Measurements from ENCODE around the gene MED27. TPM values are rescaled to one million over a fixed set of nuclear protein-coding genes. Genes with fewer than 3 reads are reported as not detected.

MED27 gene
- total RNA-seq, 1 experiment from 2014 or later = 38.4 TPM

DNA sequence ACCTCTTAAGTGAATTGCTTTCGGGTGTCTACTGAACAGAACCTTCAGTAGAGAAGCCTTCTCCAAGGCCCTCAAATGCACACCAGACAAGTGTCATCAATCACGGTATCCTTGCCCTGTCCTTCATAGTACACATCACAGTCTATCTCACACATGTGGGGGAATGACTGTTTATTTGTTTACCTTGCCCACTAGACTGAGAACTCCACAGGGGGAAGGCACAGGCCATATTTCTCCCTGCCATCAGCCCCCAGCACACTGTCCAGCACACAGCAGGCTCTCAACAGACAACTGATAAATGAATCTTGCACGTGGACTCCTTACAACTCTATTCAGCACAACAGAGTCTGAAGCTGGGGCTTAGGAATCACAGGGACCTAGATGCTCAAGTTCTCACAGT, 128.5 kb downstream of the MED27 start:
- H3K4me3 ChIP-seq (ENCODE audit: low read length) = no peak overlapping the region
- DNase-seq (no peak), ATAC-seq (no peak)
- H3K27ac ChIP-seq (ENCODE audit: low read length) = no peak overlapping the region
- no peaks in the 10 kb centered on the region for H3K9me3 ChIP-seq (ENCODE audit: low read length)
- CTCF ChIA-PET = no interaction called here
- H3K9me2 ChIP-seq (replicated peaks; ENCODE audit: low read length) = no peaks in the 10 kb centered on the region
- H2AFZ ChIP-seq (ENCODE audit: low read length) = no peak overlapping the region
- H3K4me1 ChIP-seq (ENCODE audit: insufficient read depth, low read length) = no peaks in the 10 kb centered on the region
- H3K79me2 ChIP-seq (ENCODE audit: low read length) = no peaks in the 10 kb centered on the region
- intact Hi-C loops (cut with micrococcal nuclease) = no loop called here
- H3F3A ChIP-seq (ENCODE audit: low read length, unreplicated experiment) = no peaks in the 10 kb centered on the region
- TF ChIP-seq EZH2 (IDR thresholded peaks at IDR 0.05; ENCODE audit: low read length, unreplicated experiment) (no peak), EZH2phosphoT487 (IDR thresholded peaks at IDR 0.05; ENCODE audit: borderline replicate concordance, low read length) (no peak)
- TF ChIP-seq, protein P1, sequence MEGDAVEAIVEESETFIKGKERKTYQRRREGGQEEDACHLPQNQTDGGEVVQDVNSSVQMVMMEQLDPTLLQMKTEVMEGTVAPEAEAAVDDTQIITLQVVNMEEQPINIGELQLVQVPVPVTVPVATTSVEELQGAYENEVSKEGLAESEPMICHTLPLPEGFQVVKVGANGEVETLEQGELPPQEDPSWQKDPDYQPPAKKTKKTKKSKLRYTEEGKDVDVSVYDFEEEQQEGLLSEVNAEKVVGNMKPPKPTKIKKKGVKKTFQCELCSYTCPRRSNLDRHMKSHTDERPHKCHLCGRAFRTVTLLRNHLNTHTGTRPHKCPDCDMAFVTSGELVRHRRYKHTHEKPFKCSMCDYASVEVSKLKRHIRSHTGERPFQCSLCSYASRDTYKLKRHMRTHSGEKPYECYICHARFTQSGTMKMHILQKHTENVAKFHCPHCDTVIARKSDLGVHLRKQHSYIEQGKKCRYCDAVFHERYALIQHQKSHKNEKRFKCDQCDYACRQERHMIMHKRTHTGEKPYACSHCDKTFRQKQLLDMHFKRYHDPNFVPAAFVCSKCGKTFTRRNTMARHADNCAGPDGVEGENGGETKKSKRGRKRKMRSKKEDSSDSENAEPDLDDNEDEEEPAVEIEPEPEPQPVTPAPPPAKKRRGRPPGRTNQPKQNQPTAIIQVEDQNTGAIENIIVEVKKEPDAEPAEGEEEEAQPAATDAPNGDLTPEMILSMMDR (conservative IDR thresholded peaks at IDR 0.05; ENCODE audit: low read depth, low read length) = no peak
- BruUV-seq (replicated peaks) = no TSS peak
- no peaks in the 10 kb centered on the region for H3K36me3 ChIP-seq (ENCODE audit: low read depth, low read length)
- H3K9ac ChIP-seq (ENCODE audit: low read length) = no peak overlapping the region
- H4K20me1 ChIP-seq (ENCODE audit: low read length) = no peaks in the 10 kb centered on the region
- no peak overlapping the region for H3K4me2 ChIP-seq (ENCODE audit: low read length)
- POLR2A ChIA-PET (ENCODE audit: unreplicated experiment) = no interaction called here
- no peaks in the 10 kb centered on the region for H3K27me3 ChIP-seq (ENCODE audit: low read length)

DNA sequence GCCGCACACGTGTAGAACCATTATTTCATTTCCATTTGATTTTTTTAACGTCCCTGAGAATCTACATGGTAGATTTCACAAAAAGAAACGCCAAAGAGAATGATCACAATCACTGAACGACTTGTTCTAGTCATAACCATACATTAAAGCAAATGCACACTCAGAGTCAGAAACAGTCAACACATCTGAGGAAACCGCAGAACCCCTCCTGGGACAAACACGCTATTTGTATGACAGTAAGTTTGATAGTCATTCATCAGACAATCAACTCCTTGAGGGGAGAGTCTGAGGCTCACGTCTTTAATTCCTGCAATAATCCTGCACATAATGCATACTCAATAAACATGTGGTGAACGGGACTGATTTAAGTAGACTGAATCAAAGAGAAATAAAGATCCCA, 129.2 kb downstream of the MED27 start:
- no TSS peak for BruUV-seq (replicated peaks)
- no peaks in the 10 kb centered on the region for H3K9me3 ChIP-seq (ENCODE audit: low read length)
- H3K9ac ChIP-seq (ENCODE audit: low read length) = no peak overlapping the region
- H2AFZ ChIP-seq (ENCODE audit: low read length) = no peak overlapping the region
- intact Hi-C loops (cut with micrococcal nuclease) = no loop called here
- no peak overlapping the region for H3K27ac ChIP-seq (ENCODE audit: low read length)
- H3K27me3 ChIP-seq (ENCODE audit: low read length) = no peaks in the 10 kb centered on the region
- H3K4me2 ChIP-seq (ENCODE audit: low read length) = no peak overlapping the region
- TF ChIP-seq, protein P1 (conservative IDR thresholded peaks at IDR 0.05; ENCODE audit: low read depth, low read length) = no peak
- TF ChIP-seq EZH2phosphoT487 (IDR thresholded peaks at IDR 0.05; ENCODE audit: borderline replicate concordance, low read length) (no peak), EZH2 (IDR thresholded peaks at IDR 0.05; ENCODE audit: low read length, unreplicated experiment) (no peak)
- no peaks in the 10 kb centered on the region for H4K20me1 ChIP-seq (ENCODE audit: low read length)
- H3K79me2 ChIP-seq (ENCODE audit: low read length) = no peaks in the 10 kb centered on the region
- ATAC-seq = no peak
- no peaks in the 10 kb centered on the region for H3K4me1 ChIP-seq (ENCODE audit: insufficient read depth, low read length)
- H3K4me3 ChIP-seq (ENCODE audit: low read length) = no peak overlapping the region
- ChIA-PET POLR2A (ENCODE audit: unreplicated experiment) (no interaction called here), CTCF (no interaction called here)
- no peaks in the 10 kb centered on the region for H3K9me2 ChIP-seq (replicated peaks; ENCODE audit: low read length)
- no peaks in the 10 kb centered on the region for H3F3A ChIP-seq (ENCODE audit: low read length, unreplicated experiment)
- no peak for DNase-seq
- H3K36me3 ChIP-seq (ENCODE audit: low read depth, low read length) = no peaks in the 10 kb centered on the region

DNA sequence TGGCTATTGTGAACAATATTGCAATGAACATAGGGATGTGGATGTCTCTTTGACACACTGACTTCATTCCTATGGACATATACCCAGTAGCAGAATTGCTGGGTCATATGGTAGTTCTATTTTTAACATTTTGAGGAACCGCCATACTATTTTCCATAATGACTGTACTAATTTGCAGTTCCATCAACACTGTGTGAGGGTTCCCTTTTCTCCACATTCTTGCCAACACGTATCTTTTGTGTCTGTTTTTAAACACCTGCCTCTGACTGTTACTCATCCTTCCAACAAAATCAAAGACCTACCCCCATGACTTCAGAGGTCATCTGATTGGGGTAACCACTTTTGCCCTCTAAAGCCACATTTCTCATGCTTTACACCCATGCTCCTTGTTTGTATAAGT, 133.5 kb downstream of the MED27 start:
- no peaks in the 10 kb centered on the region for H3K27me3 ChIP-seq (ENCODE audit: low read length)
- no TSS peak for BruUV-seq (replicated peaks)
- intact Hi-C loops (cut with micrococcal nuclease) = no loop called here
- H3K36me3 ChIP-seq (ENCODE audit: low read depth, low read length) = no peaks in the 10 kb centered on the region
- H3K9ac ChIP-seq (ENCODE audit: low read length) = no peak overlapping the region
- H4K20me1 ChIP-seq (ENCODE audit: low read length) = no peaks in the 10 kb centered on the region
- no peaks in the 10 kb centered on the region for H3K79me2 ChIP-seq (ENCODE audit: low read length)
- H3K9me2 ChIP-seq (replicated peaks; ENCODE audit: low read length) = no peaks in the 10 kb centered on the region
- H3K4me1 ChIP-seq (ENCODE audit: insufficient read depth, low read length) = no peaks in the 10 kb centered on the region
- DNase-seq (no peak), ATAC-seq (no peak)
- ChIA-PET CTCF (no interaction called here), POLR2A (ENCODE audit: unreplicated experiment) (no interaction called here)
- H3K4me2 ChIP-seq (ENCODE audit: low read length) = no peak overlapping the region
- H3F3A ChIP-seq (ENCODE audit: low read length, unreplicated experiment) = no peaks in the 10 kb centered on the region
- H2AFZ ChIP-seq (ENCODE audit: low read length) = no peak overlapping the region
- H3K9me3 ChIP-seq (ENCODE audit: low read length) = no peaks in the 10 kb centered on the region
- TF ChIP-seq EZH2 (IDR thresholded peaks at IDR 0.05; ENCODE audit: low read length, unreplicated experiment) = no peak
- no peak for TF ChIP-seq EZH2phosphoT487 (IDR thresholded peaks at IDR 0.05; ENCODE audit: borderline replicate concordance, low read length)
- TF ChIP-seq, protein P1 (conservative IDR thresholded peaks at IDR 0.05; ENCODE audit: low read depth, low read length) = no peak
- H3K4me3 ChIP-seq (ENCODE audit: low read length) = no peak overlapping the region
- no peak overlapping the region for H3K27ac ChIP-seq (ENCODE audit: low read length)
